SKM-1 (cell line): Measurements from ENCODE around the gene ADGRL3.
"Not testable (repeated sequence)": the region's sequence is repeated elsewhere in the genome, so short reads cannot be mapped to it uniquely, and the experiment has no call there.

Experiments used
- DNase-seq: peaks from one replicate; lab custom pipeline; 2025; ENCODE audit not compliant: unreplicated experiment; lab: John Stamatoyannopoulos, UW

Gene ADGRL3

DNA sequence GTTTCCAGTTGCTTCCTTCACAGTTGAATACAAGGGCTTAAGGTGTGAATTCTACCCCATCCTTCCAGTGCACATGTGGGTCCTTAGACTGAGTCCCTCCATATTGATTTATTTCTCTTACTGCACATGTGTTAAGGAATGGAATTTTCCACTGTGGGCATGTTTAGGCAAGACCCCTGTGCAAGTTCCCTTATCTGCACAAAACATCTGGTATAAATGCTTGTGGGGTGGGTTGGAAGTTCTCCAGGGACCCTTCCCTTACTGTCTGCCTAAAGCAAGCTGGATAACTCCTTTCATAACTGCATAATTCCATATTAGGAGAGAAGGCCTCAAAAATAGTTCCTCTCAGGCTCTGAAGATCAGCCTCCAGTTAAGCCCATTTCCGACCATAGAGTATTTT, 570.9 kb downstream of the ADGRL3 start:
- no peak for DNase-seq

DNA sequence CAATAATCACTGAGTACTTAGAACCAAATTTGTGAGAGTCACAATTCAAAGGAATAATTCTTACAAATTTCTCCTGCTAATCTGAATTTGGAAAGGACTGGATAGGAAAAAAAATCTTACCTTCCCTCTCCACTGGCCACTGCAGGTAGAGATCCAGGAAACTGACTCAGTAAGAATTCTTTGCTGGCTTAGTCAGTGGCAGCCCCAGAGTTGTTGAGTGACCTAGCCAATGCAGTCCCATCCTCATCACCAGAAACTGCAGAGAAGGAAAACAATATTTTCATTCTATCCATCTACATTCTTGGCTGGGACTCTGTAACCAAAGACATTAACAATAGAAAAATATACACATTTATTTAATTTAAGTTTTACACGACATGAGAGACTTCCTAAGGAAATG, 572.0 kb downstream of the ADGRL3 start:
- no peak for DNase-seq

DNA sequence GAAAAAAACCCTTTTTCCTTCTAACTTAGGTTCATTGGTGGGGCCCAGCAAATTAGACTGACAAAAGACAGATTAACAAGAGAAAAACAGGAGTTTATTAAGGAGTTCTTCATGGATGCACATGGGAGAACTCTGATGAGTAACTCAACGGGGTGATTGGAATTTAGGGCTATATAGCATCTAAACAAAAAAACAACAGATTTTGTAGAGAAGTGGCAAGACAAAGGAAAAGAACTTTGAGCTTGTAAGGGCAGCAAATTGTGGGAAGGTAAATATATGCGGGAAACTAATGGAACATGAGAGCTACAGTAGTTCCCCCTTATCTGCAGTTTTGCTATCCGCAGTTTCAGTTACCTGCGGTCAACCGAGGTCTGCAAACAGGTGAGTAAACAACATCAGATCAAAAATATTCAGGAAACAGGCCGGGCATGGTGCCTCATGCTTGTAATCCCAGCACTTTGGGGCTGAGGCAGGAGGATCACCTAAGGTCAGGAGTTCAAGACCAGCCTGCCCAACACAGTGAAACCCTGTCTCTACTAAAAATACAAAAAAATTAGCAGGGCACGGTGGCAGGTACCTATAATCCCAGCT, 573.6 kb downstream of the ADGRL3 start:
- no peak for DNase-seq

DNA sequence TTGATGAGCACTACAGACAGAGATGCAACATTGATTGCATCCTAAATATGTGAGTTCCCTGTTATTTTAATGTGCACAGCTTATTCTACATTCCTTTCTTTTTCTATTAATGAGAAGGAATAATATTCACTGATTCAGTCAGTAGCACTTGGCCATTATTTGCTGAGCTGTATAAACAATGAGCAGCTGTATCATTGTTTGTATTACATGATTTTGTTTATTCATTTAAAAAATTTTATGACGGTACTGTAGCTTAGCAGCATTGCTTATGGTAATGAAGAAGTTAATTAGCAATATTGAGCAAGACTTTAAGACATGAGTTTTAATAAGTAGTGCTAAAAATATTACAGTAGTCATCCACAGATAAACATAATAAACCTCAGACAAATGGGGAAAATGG, 582.0 kb downstream of the ADGRL3 start:
- no peak for DNase-seq

DNA sequence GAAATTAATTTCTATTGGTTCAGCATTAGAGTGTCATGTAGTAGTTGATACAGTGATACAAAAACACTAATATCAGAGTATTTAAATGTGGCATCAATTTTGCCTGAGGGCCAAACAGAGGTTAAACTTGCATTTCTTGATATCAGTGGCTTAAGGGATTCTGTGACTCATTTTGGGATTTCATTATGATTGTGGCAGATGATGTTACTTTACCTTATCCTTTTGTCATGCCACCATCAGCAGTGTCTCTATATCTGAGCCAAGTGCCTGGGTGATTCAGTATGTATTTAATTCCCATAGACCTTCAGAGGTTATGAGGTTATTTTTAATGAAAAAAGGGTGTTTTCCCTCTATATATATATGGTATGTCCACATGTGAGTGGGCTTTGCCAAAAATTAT, 582.9 kb downstream of the ADGRL3 start:
- no peak for DNase-seq

DNA sequence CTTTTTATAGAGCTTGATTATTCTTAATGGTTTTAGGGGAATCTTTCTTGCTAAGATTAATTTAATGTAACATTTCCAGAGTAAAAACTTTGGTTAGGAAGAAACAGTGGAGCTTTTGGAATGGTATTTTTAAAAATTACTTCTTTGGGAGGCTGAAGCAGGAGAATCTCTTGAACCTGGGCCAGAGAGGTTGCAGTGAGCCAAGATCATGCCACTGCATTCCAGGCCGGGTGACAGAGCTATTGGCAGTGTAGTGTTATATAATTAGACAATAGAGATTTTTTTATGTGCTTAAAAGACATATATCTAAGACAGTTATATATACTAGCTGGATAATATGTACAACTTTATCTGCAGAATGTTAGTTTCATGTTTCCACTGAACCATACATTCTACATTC, 585.6 kb downstream of the ADGRL3 start:
- no peak for DNase-seq

DNA sequence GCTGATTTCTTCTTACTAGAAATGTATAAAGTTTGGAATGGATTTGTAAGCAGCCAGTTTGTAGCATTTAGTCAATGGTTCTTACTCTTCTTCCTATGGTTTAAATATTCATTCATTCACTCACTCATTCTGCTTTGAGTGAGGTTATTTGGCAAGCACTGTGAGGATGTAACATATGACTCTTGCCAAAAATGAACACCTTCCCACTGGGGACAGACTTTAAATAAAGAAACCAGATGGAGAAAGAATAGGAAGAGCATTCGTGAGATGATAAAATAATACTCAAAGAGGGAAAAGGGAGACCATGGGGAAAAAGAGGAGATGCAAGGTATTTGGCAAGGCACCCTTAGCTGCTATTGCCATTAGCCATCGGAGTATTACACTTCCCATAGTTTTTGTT, 586.1 kb downstream of the ADGRL3 start:
- DNase-seq = no peak

DNA sequence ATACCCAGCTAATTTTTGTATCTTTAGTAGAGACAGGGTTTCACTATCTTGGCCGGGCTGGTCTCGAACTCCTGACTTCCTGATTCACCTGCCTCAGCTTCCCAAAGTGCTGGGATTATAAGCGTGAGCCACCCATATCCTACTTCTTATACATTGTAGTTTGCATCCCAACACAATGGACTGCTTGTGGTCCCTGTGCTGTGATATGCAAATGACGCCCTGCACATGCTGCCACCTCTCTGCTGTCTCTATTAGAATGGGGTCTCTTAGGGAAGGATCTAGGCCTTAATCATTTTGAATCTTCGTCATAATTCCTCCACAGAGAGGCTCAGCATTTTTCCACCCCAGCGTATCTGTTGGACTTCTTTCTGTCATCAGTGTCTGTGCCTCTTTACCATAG, 595.9 kb downstream of the ADGRL3 start:
- no peak for DNase-seq

DNA sequence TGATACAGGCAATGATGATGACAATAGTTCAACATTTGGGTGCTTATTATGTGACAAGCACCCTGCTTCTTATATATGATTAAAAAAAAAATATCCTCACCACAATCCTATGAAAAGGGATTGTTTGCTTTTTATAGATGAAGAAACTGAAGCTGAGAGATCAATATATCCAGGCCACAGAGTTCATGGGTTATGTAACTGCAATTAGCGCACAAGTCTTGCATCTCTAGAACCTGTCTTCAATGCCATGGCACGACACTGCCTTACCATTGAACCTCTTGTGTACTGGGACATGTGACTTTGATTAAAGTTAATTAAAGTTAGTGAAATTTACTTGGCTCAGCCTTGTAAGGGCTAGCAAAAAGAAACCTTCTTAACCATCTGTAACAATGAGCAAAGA, 599.7 kb downstream of the ADGRL3 start:
- no peak for DNase-seq

DNA sequence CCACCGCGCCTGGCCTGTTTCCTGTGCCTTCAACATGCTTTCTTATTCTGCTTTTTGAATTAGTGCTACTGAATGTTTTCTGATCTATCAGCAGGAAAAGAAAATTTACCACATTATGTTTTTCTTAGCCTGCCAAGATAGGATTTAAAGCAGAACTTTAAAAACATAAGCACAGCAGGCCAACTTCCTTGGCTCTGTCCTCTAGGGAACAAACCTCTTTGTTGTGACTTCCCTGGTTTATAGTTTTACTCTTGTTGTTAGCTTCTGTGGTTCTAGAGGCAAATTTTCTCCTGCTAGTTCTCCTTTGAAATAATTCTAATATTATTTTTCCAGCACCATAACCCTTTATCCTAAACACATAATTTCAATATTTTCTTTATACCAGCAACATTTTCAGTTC, 605.1 kb downstream of the ADGRL3 start:
- DNase-seq = no peak

DNA sequence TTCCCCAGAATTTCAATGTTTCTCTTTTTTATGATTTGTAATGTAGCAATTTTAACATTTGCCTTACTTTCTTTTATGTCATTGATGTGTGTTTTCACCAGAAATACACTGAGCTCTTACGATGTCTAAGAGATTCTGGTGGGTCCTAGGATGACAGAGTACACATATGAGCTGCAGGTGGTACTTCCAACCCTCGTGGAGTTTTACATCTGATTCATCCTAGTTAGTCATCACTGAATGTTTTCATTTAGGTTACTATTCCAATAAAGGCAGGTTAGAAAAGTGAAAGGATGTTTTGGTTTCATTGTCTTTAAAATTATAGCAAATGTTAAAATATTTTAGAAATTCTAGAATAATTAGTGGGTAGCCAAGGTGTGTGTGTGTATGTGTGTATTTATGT, 605.9 kb downstream of the ADGRL3 start:
- DNase-seq = no peak

DNA sequence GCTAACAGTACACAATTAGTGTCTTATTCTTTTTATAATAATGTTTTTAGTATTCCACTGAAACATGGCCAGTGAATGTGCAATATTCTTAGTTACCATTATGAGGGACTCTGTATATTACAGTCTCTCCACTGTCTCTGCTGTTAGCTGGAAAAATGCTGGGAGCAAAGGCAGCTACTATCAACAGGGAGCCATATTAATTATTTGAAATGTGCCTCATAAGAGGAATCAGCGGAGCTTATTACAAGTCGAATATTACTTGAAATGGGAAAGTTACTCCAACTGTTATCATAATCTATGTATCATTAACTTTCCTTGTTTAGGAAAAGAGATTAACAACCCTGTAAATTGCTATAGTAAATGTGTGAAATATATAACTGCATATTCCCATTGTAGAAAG, 612.0 kb downstream of the ADGRL3 start:
- DNase-seq = no peak

DNA sequence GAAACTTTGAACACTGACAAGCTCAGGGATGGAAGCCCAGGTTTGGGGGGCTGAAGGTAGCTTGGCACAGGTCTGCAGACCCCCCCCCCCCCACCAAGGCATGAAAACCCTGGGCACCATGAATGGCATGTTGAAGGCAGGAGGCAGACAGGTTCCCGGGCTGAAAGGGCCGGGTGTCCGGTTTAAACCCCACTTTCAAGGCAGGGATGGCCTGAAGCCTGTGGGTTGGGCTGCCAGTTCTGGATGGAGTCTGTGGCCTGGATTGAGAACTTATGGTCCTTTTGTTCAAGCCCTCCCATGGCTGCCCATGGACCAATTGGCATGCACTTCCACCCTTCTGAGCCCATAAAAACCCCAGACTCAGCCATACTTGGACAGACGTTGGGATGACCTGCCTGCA, 616.9 kb downstream of the ADGRL3 start:
- no peak for DNase-seq

DNA sequence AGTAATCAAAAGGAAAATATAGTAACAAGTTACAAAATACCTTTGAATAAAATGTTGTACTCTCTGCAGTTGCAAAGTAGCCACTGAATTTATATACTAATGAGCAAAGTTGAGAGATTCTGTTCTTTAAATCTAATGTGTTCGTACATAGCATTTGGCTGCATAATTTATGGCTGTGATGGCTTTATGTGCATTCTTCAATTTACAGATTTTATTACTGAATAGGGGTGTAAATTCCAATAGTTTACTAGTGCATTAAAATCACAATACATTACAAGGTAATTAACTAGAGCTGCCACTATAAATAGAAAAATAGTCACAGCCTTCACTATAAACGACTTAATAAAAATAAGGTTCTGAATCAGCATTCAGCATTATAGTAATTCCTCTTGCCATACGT, 620.0 kb downstream of the ADGRL3 start:
- DNase-seq = no peak

DNA sequence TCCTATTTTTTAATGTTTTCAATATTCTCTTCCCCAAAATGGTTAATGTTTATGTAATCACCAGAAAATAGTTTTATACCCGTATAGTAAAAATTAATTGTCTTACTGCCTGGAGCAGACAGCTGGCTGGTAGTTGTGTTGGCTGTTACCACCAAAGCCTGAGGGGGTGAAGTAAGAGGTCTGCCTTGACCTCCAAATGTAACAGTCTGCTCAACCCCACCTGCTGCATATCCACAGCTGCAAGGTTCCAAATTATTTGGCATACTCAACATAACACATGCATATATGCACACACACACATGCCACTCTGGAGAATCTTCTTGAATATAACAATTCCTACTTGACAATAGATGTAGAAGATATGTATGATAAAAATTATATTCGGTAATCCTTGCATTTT, 624.3 kb downstream of the ADGRL3 start:
- DNase-seq = no peak

DNA sequence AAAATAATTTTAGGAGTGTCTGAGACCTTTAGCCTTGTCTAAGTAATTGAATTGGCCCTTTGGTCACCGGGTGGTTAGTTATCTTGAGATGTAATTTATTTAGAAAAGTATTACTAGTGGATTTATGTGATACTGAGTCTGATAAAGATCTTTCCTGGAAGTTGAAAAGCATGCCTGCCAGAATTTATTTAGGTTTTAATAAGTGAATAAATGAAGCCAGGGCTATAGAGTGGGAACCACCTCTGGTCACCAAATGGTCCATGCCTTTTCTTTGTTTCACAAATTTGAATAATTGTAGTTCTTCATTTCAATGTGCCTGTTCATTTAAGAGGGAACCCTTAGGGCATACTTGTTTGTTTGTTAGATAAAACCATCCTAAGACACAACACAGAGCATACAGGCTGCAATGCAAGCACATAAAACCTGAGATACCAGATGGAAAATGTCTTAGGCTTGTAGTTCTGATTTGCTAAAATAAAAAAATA, 627.8 kb downstream of the ADGRL3 start:
- DNase-seq = no peak

DNA sequence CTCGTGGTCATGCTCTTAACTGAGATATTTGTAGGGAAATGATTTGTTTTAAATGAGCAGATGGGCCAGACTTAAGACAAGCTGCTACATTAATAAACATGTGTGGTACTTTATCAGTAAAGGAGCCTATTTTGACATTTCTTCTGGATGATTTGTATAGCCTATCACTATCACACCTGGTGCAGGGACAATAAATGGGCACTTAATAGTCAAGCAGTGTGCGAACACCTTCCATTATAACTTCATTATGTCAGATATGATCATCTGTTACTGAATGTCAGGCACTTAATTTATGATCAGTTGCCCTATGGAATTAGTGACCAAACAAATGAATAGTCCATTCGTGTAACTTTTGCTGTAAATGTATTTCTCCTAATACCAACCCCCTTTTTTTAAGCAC, 628.8 kb downstream of the ADGRL3 start:
- DNase-seq = no peak

DNA sequence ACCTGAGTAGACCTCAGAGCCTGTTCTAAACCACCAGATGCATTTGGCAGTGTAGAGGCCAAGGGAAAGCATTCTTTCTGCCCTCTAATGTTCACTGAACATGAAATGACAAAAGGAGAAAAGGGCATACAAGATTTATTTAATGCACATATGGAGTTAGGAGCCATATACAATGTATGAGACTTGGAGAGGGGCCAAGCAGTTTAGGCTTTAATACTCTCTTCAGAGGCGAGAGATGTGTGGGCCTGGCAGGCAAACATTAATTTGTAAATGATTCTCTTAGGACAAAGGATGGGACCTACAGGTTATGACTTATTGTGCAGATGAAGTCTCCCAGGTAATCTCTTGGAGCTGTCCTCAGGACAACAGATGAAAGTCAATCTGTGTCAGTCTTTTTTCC, 631.9 kb downstream of the ADGRL3 start:
- no peak for DNase-seq

DNA sequence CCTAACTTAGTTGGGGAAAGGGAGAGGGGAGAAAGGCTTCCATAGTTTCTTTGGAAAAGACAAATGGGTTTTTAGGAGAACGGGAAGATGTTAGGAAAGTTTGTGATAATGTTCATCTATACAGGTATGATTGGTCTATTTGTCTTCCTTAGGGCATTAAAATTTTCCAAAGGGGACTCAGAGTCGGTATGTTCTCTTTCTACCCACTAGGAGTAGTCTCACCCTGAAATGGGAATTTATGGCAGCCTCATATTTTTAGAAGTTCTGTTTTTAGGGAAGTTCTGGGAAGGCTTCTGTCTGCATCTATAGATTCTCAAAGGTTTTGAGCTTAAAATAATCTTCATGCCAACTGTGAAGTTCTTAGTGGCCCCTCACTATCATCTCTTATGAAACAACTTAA, 637.3 kb downstream of the ADGRL3 start:
- DNase-seq = no peak

DNA sequence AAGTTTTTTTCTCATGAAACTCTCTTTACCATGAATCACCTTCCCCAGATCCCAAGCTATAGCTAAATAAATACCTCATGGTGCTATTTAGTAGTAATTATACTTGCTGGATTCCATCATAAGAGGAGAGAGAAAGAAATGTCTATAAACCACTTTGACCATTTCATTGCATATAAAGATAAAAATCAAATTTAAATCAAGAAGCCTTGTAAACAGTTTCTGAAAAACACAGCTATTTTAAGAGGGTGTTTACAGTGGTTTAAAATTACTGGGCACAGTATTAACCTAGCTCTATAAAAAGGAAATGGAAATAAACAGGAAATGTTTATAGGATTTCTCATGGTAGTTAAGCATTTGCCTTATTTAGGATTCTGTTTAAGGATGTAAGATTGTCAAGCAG, 637.9 kb downstream of the ADGRL3 start:
- no peak for DNase-seq

DNA sequence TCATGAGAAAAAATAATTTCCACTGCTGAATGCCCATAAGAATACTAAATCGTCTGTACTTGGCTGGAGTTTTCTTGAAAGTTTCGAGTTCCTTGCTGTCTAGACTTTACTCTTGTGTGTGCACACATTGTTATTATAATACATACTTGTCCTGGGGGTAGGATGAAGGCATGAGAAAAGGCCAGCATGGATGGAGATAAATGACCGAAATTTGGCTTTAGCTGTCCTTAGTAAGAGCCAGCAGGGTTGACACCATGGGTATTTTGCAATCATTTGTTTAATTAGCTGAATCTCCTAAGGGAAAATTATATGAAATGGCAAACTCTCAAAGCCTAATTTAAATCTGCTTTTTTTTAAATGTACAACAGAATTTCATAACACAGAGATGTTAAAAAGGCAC, 641.6 kb downstream of the ADGRL3 start:
- DNase-seq = no peak

DNA sequence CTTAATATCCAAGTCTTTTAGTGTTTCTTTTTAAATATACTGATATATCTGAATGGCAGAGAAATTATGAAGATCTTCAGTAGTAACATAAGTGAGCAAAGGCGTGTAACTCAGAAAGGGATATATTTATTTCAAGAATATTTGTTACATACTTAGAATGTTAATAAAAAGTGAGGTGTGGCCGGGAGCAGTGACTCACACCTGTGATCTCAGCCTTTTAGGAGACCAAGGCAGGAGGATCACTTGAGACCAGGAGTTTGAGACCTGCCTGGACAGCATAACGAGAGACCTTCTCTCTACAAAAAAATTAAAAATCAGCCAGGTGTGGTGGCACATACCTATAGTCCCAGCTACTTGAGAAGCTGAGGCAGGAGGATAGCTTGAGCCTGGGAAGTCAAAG, 651.0 kb downstream of the ADGRL3 start:
- no peak for DNase-seq

DNA sequence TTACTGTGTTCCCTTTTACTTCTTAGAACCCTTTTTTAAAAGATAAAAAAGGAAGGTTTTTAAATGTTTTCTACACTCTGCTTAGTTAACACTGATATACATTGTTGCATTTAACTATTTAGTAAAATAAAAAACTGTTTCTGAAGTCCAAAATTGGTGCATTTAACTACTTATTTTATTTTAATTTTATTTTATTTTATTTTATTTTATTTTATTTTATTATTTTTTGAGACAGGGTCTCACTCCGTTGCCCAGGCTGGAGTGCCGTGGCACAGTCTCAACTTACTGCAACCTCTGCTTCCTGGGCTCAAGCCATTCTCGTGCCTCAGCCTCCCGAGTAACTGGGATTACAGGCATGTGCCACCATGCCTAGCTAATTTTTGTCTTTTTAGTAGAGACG, 652.0 kb downstream of the ADGRL3 start:
- DNase-seq = not testable (repeated sequence)

DNA sequence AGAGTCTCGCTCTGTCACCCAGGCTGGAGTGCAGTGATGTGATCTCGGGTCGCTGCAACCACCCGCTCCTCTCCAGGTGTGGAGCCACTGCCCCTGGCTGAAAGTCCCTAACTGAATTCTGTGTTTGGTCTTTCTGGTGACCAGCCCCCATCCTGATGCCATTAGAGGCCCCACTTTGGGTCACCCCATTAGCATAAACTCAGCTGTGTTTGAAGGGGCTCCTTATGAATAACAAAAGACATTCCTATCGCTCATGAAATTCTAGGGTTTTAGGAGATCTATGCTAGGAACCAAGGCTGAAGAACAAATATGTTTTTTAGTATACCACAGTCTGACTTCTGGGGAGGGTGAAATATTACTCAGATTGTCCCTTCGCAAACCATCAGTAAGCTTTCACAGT, 652.9 kb downstream of the ADGRL3 start:
- DNase-seq = no peak
